GM23248 (cell line): Measurements from ENCODE around the gene EBP. TPM values are rescaled to one million over a fixed set of nuclear protein-coding genes. Genes with fewer than 3 reads are reported as not detected.

Experiments
- DNase-seq: peaks from one replicate; pipeline ENCODE4 v3.0.0-alpha.2; 2015
- H2AFZ ChIP-seq: fragments of 200-600 bp; sonication (generic); 2 replicates; pipeline ENCODE4 v1.6.1; 2016; ENCODE audit warnings: antibody characterized with exemption
- H3F3A ChIP-seq: fragments of 200-600 bp; sonication (generic); 2 replicates; pipeline ENCODE4 v1.6.1; 2016; ENCODE audit warnings: mild to moderate bottlenecking, antibody characterized with exemption, mixed run types; ENCODE audit not compliant: insufficient read depth
- H3K27ac ChIP-seq: fragments of 200-600 bp; sonication (generic); 2 replicates; pipeline ENCODE4 v1.5.1; 2016; ENCODE audit warnings: mild to moderate bottlenecking
- H3K27me3 ChIP-seq: fragments of 200-600 bp; sonication (generic); replicated peaks from 2 replicates; pipeline ENCODE4 v1.6.1; 2016; ENCODE audit warnings: mild to moderate bottlenecking; ENCODE audit not compliant: insufficient read depth
- H3K36me3 ChIP-seq: fragments of 200-600 bp; sonication (generic); 2 replicates; pipeline ENCODE4 v1.6.1; 2016; ENCODE audit warnings: low read depth, mild to moderate bottlenecking
- H3K4me1 ChIP-seq: fragments of 200-600 bp; sonication (generic); 2 replicates; pipeline ENCODE4 v1.6.1; 2016; ENCODE audit warnings: mild to moderate bottlenecking; ENCODE audit not compliant: insufficient read depth
- H3K4me2 ChIP-seq: fragments of 200-600 bp; sonication (generic); one replicate; pipeline ENCODE4 v1.6.1; 2016; ENCODE audit warnings: mild to moderate bottlenecking; ENCODE audit not compliant: unreplicated experiment
- H3K4me3 ChIP-seq: fragments of 200-600 bp; sonication (generic); 2 replicates; pipeline ENCODE4 v1.5.1; 2016; ENCODE audit warnings: mild to moderate bottlenecking
- H3K79me2 ChIP-seq: fragments of 200-600 bp; sonication (generic); 2 replicates; pipeline ENCODE4 v1.6.1; 2016; ENCODE audit warnings: mild to moderate bottlenecking; ENCODE audit not compliant: insufficient read depth
- H3K9ac ChIP-seq: fragments of 200-600 bp; sonication (generic); 2 replicates; pipeline ENCODE4 v1.6.1; 2016; ENCODE audit warnings: mild to moderate bottlenecking
- H3K9me2 ChIP-seq: fragments of 200-600 bp; sonication (generic); 2 replicates; pipeline ENCODE4 v1.6.1; 2016; ENCODE audit warnings: mixed run types, mild to moderate bottlenecking, moderate library complexity; ENCODE audit not compliant: insufficient read depth
- H3K9me3 ChIP-seq: fragments of 200-600 bp; sonication (generic); one replicate; pipeline ENCODE4 v1.6.1; 2017; ENCODE audit warnings: low read depth
- H4K20me1 ChIP-seq: fragments of 200-600 bp; sonication (generic); 2 replicates; pipeline ENCODE4 v1.6.0; 2016; ENCODE audit not compliant: insufficient read depth
- EZH2 ChIP-seq: fragments of 200-600 bp; sonication (generic); IDR thresholded peaks from 2 replicates; pipeline ENCODE4 v1.6.1; 2018; ENCODE audit warnings: antibody characterized with exemption, mild to moderate bottlenecking; ENCODE audit not compliant: insufficient read depth, poor library complexity, severe bottlenecking
- EZH2phosphoT487 ChIP-seq: fragments of 200-600 bp; sonication (generic); IDR thresholded peaks from 2 replicates; pipeline ENCODE4 v1.6.1; 2018; ENCODE audit warnings: antibody characterized with exemption, moderate library complexity, mild to moderate bottlenecking, low read depth; ENCODE audit not compliant: insufficient read depth
- WGBS, 2 experiments: methylation state at CpG; one replicate each; pipeline ENCODE4 v1.1.6; 2015 to 2017; ENCODE audit warnings: low lambda C conversion rate in 2 of 2, low coverage in 1 of 2; ENCODE audit errors: missing lambda C conversion rate in 2 of 2; 5-methylcytosine and 5-hydroxymethylcytosine counted together
- in situ Hi-C: fragments of 300-500 bp; cut with MboI; formaldehyde crosslinking; loops from 2 replicates; pipeline ENCODE4 v1.15.0; 2020
- polyA plus RNA-seq: library from polyadenylated mRNA; unstranded; fragments of >200 nt; fragmentation: Nextera tagmentation; extraction: Ambion mirVana; gene quantifications from 2 replicates; pipeline ENCODE4 v1.2.1, GENCODE V29; 2016
- total RNA-seq: library from RNA; depleted of rRNA; stranded (reverse); fragments of >200 nt; shearing (Covaris generic); gene quantifications from 2 replicates; pipeline ENCODE4 v1.2.3, GENCODE V29; 2014

EBP gene
- total and polyA plus RNA-seq, 2 experiments from 2014 or later: 17.0 to 45.0 TPM

- Histone ChIP-seq H3K9ac (peak within 1 kb of the TSS; percentile 88), H3K4me1 (no peaks in the 10 kb centered on the region), H3K9me2 (no peaks in the 10 kb centered on the region), H2AFZ (peak within 1 kb of the TSS; percentile 96), H3K27me3 (no peaks in the 10 kb centered on the region), H3F3A (no peaks in the 10 kb centered on the region), H3K4me2 (peak within 1 kb of the TSS; percentile 78), H3K4me3 (peak within 1 kb of the TSS; percentile 91), H3K79me2 (no peaks in the 10 kb centered on the region), H3K36me3 (no peaks in the 10 kb centered on the region), H3K9me3 (no peaks in the 10 kb centered on the region), H4K20me1 (no peaks in the 10 kb centered on the region), H3K27ac (peak within 1 kb of the TSS; percentile 49)
- WGBS, 2 experiments: 0 to 2% methylated on average over 13 to 47 of the region's 65 CpGs
- in situ Hi-C loops: no loop called here
- DNase-seq: peak; percentile 81
- no peak for TF ChIP-seq EZH2
These were observed 13.0 kb upstream of the EBP start, which contains the start of gene PORCN for GRCh38 chrX:48508400-48509244. Gene PORCN, plus strand, starts transcription at chrX:48508992. Its CDS starts 829 bp downstream, at chrX:48509821.

DNA sequence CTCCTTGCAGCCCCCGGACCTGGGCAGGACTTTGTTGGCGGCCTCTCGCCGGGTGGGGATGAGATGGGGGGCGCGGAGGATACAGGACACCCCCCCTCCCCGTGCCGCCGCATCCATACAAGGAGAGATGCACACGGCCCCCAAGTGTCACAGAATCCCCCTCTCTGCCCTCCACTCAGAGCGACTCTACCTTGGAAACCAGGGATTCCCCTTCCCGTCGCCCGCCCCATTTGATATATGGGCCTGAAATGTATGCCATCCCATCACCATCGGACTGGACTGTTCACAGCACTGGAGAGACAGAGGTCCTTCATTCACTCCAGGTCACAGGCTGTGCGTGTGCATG, 12.4 kb upstream of the EBP start:
- TF ChIP-seq EZH2: no peak
- no peak for TF ChIP-seq EZH2phosphoT487
- no peaks in the 10 kb centered on the region for H3K4me1 ChIP-seq
- WGBS, 2 experiments: 3 to 13% methylated on average over 5 to 16 of the region's 16 CpGs

DNA sequence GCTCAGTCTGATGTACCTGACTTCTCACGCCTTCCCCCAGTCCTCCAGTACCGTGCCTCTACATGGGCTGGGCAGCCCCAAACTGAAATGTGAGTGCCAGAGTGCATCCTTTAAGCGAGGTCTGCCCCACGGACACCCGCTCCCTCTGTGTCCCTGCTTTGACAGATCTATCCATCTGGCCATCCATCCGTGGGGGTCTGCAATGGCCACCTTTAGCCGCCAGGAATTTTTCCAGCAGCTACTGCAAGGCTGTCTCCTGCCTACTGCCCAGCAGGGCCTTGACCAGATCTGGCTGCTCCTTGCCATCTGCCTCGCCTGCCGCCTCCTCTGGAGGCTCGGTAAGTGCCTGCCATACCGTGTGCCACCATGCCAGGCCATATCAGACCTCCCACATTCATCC, 12.0 kb upstream of the EBP start:
- 22 to 27% methylated on average over 7 to 11 of the region's 11 CpGs for WGBS, 2 experiments
- Histone ChIP-seq H3K4me3 (peak overlapping the region; percentile 91), H3F3A (no peaks in the 10 kb centered on the region), H3K79me2 (no peaks in the 10 kb centered on the region), H4K20me1 (no peaks in the 10 kb centered on the region), H2AFZ (peak overlapping the region; percentile 96), H3K9ac (peak overlapping the region; percentile 88), H3K27ac (no peak overlapping the region), H3K36me3 (no peaks in the 10 kb centered on the region), H3K4me2 (peak overlapping the region; percentile 78), H3K4me1 (no peaks in the 10 kb centered on the region), H3K9me3 (no peaks in the 10 kb centered on the region), H3K27me3 (no peaks in the 10 kb centered on the region), H3K9me2 (no peaks in the 10 kb centered on the region)
- TF ChIP-seq EZH2 (no peak), EZH2phosphoT487 (no peak)
- DNase-seq: peak; percentile 23
- in situ Hi-C loops: no loop called here

More for the DNA sequence above, 12.4 kb upstream of the EBP start:
- Histone ChIP-seq H3K9me2 (no peaks in the 10 kb centered on the region), H3K79me2 (no peaks in the 10 kb centered on the region), H3K36me3 (no peaks in the 10 kb centered on the region), H4K20me1 (no peaks in the 10 kb centered on the region), H2AFZ (peak overlapping the region; percentile 96), H3K9me3 (no peaks in the 10 kb centered on the region), H3K4me2 (peak overlapping the region; percentile 78), H3K9ac (peak overlapping the region; percentile 88), H3K4me3 (peak overlapping the region; percentile 91), H3K27ac (peak overlapping the region; percentile 49; the same call in 1 of the 2 replicates), H3K27me3 (no peaks in the 10 kb centered on the region), H3F3A (no peaks in the 10 kb centered on the region)
- in situ Hi-C loops: no loop called here
- peak; percentile 14 for DNase-seq

- Histone ChIP-seq H3K36me3 (no peaks in the 10 kb centered on the region), H3F3A (no peaks in the 10 kb centered on the region), H3K9me2 (no peaks in the 10 kb centered on the region), H3K27ac (no peak overlapping the region), H3K4me1 (no peaks in the 10 kb centered on the region), H3K9me3 (no peaks in the 10 kb centered on the region), H3K4me2 (no peak overlapping the region), H3K4me3 (no peak overlapping the region), H3K79me2 (no peaks in the 10 kb centered on the region), H2AFZ (no peak overlapping the region), H4K20me1 (no peaks in the 10 kb centered on the region), H3K9ac (no peak overlapping the region), H3K27me3 (no peaks in the 10 kb centered on the region)
- peak; percentile 39 for DNase-seq
- in situ Hi-C loops: no loop called here
- TF ChIP-seq EZH2phosphoT487 (no peak), EZH2 (no peak)
- 85% methylated on average over 4 of the region's 4 CpGs; no CpG with 5 or more reads in 1 of the 2 experiments for WGBS, 2 experiments
These were observed 10.0 kb upstream of the EBP start for GRCh38 chrX:48511560-48511959.
